Type B pancreatic cell (in vitro differentiated cells): ENCODE results near the gene TCHP. TPM values are rescaled to one million over a fixed set of nuclear protein-coding genes. Genes with fewer than 3 reads are reported as not detected.
"Not testable (repeated sequence)": the region's sequence is repeated elsewhere in the genome, so short reads cannot be mapped to it uniquely, and the experiment has no call there.

Experiments used
- DNase-seq: peaks from one replicate; pipeline ENCODE4 v3.0.0; 2021; ENCODE audit warnings: mixed read lengths; ENCODE audit not compliant: unreplicated experiment; ENCODE audit errors: extremely low spot score
- H3K27ac Mint-ChIP-seq: 2 replicates; pipeline ENCODE4 v1.8.0; 2021; ENCODE audit warnings: mild to moderate bottlenecking, mixed read lengths
- H3K27me3 Mint-ChIP-seq: 2 replicates; pipeline ENCODE4 v1.8.0; 2021; ENCODE audit warnings: mixed read lengths
- H3K36me3 Mint-ChIP-seq: 2 replicates; pipeline ENCODE4 v1.8.0; 2021; ENCODE audit warnings: mixed read lengths
- H3K4me1 Mint-ChIP-seq: one replicate; pipeline ENCODE4 v1.8.0; 2021; ENCODE audit warnings: mixed read lengths; ENCODE audit not compliant: unreplicated experiment
- H3K4me3 Mint-ChIP-seq: 2 replicates; pipeline ENCODE4 v1.8.0; 2021; ENCODE audit warnings: mild to moderate bottlenecking, mixed read lengths
- H3K9me3 Mint-ChIP-seq: 2 replicates; pipeline ENCODE4 v1.8.0; 2021; ENCODE audit warnings: mixed read lengths
- long read RNA-seq: library from polyadenylated mRNA; unstranded; transcript quantifications from one replicate; pipeline ENCODE4 v2.0.0, GENCODE V29; 2020
- total RNA-seq: library from RNA; stranded (reverse); gene quantifications from 2 replicates; pipeline ENCODE4 v1.2.1, GENCODE V29; 2021; ENCODE audit warnings: low replicate concordance
- TF ChIP-seq, protein P1 (sequence below): fragments of 200-600 bp; sonication (generic); conservative IDR thresholded peaks from 2 replicates; pipeline ENCODE4 v1.5.0; 2021; ENCODE audit warnings: antibody characterized with exemption, mild to moderate bottlenecking

The TCHP gene, protein sequence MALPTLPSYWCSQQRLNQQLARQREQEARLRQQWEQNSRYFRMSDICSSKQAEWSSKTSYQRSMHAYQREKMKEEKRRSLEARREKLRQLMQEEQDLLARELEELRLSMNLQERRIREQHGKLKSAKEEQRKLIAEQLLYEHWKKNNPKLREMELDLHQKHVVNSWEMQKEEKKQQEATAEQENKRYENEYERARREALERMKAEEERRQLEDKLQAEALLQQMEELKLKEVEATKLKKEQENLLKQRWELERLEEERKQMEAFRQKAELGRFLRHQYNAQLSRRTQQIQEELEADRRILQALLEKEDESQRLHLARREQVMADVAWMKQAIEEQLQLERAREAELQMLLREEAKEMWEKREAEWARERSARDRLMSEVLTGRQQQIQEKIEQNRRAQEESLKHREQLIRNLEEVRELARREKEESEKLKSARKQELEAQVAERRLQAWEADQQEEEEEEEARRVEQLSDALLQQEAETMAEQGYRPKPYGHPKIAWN
- total RNA-seq = 21.6 TPM in 2 replicates
- long read RNA-seq, partial matches to known transcripts = 1 of 10 reads
- long read RNA-seq, other reads (novel, unspliced or antisense) = 5 of 10 reads

DNA sequence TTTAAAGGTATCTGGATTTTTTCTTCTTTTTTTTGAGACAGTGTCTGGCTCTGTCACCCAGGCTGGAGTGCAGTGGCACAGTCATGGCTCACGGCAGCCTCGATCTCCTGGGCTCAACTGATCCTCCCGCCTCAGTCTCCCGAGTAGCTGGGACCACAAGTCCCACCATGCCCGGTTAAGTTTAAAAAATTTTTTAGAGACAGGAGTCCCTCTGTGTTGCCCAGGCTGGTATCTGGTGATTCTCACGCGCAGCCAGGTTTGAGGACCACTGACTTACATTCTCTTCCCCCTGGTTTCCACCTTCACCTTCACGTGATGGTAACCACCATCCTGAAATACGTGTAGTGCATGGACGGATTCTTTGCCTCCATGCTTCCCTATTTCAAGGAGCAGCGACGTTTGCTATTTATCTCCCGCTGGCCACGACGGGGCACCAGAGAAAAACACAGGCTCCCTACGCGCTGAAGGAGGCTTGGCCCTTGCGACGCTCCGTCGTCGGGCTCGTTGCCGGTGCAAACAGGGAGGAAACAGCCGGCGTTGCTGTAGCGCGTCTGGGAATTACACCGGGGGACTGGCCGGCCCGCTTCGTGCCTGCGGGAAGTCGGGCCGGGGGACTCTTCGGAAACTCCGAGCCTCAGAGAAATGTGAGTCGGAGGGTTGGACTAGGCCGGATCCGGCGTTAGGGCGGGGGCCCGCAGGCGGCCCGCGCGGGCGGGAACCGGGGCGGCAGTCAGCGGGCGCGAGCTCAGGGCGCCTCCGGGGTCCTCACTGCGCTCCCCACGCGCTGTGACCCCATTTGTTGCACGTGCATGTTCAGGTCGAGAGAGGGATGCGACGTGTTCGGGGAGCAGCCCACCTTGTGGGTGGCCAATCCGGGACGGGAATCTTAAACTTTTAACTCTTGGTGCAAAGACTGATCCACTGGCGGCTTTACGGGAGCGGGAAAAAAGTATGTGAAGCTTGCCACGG lies at the start of gene TCHP:
TSS of gene TCHP (plus strand) at position 492 of the 969 bp plus-strand sequence. CDS start 2,753 bp downstream, outside the sequence.
- TF ChIP-seq, protein P1, sequence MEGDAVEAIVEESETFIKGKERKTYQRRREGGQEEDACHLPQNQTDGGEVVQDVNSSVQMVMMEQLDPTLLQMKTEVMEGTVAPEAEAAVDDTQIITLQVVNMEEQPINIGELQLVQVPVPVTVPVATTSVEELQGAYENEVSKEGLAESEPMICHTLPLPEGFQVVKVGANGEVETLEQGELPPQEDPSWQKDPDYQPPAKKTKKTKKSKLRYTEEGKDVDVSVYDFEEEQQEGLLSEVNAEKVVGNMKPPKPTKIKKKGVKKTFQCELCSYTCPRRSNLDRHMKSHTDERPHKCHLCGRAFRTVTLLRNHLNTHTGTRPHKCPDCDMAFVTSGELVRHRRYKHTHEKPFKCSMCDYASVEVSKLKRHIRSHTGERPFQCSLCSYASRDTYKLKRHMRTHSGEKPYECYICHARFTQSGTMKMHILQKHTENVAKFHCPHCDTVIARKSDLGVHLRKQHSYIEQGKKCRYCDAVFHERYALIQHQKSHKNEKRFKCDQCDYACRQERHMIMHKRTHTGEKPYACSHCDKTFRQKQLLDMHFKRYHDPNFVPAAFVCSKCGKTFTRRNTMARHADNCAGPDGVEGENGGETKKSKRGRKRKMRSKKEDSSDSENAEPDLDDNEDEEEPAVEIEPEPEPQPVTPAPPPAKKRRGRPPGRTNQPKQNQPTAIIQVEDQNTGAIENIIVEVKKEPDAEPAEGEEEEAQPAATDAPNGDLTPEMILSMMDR = peak; percentile 24
- H3K27me3 Mint-ChIP-seq = no peaks in the 10 kb centered on the region
- H3K9me3 Mint-ChIP-seq = no peaks in the 10 kb centered on the region
- H3K27ac Mint-ChIP-seq = peak within 1 kb of the TSS; percentile 89
- H3K4me3 Mint-ChIP-seq = peak within 1 kb of the TSS; percentile 93
- H3K36me3 Mint-ChIP-seq = peaks cover 4% of the 10 kb centered on the region
- H3K4me1 Mint-ChIP-seq = peaks cover 17% of the 10 kb centered on the region
- DNase-seq = peak; percentile 80

DNA sequence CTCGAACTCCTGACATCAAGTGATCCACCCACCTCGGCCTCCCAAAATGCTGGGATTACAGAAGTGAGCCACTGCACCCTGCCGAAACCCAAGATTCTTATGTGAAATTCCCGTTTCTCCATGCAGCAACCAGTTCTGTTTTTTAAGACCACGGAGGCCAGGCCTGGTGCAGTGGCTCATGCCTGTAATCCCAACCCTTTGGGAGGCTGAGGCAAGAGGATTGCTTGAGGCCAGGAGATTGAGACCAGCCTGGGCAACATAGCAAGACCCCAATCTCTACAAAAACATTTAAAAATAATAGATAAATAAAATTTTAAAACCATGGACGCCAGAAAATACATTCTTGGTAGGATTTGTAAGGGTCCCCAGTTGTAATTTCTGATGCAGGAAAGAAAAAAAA lies 49.6 kb upstream of the TCHP start:
- H3K27me3 Mint-ChIP-seq, DNase-seq, H3K36me3 Mint-ChIP-seq, H3K27ac Mint-ChIP-seq, H3K9me3 Mint-ChIP-seq, H3K4me3 Mint-ChIP-seq, H3K4me1 Mint-ChIP-seq: not testable (repeated sequence)

DNA sequence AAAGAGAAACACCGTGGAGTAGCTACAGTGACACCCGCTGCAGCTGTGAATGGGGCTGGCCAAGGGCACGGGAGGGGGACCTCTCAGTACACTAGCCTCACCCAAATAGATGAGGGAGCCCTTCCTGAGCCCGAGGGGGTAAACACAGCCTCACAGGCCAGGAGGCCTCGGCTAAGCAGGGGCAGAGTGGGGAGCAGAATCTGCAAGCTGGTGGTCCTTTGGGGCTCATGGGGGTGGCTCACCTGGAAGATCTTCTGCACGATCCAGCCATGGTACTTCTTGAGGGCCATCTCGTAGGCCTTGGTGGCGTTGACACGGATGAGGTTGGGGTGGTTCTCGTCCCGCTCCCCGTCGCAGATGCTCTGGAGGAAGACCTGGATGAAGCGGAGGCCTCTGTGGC lies 44.7 kb upstream of the TCHP start:
- Mint-ChIP-seq H3K27ac (no peak overlapping the region), H3K27me3 (no peaks in the 10 kb centered on the region), H3K9me3 (no peaks in the 10 kb centered on the region), H3K4me3 (no peak overlapping the region), H3K4me1 (no peaks in the 10 kb centered on the region), H3K36me3 (no peaks in the 10 kb centered on the region)
- TF ChIP-seq, protein P1 = no peak
- DNase-seq = no peak

DNA sequence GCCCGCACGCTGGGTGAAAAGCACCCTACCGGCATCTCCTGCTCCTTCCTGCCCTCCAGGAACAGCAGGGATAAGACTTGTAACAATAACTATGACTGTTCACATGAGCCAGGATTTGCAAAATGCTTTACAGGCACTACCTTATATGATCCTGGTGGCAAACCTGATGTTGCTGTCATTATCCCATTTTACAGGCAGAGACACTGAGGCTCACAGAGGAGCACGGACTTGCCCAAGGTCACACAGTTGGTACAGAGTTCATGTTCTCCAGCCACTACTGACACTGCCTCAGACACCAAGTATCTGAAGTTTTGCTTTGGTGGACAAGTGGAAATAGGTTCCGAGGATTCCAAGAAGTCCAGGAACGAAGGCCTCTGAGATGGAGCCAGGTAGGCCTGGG lies 42.4 kb upstream of the TCHP start:
- no peaks in the 10 kb centered on the region for H3K27me3 Mint-ChIP-seq
- H3K9me3 Mint-ChIP-seq = no peaks in the 10 kb centered on the region
- DNase-seq = no peak
- peaks cover 9% of the 10 kb centered on the region for H3K4me1 Mint-ChIP-seq
- TF ChIP-seq, protein P1 = no peak
- H3K27ac Mint-ChIP-seq = no peak overlapping the region
- H3K4me3 Mint-ChIP-seq = no peak overlapping the region
- no peaks in the 10 kb centered on the region for H3K36me3 Mint-ChIP-seq

DNA sequence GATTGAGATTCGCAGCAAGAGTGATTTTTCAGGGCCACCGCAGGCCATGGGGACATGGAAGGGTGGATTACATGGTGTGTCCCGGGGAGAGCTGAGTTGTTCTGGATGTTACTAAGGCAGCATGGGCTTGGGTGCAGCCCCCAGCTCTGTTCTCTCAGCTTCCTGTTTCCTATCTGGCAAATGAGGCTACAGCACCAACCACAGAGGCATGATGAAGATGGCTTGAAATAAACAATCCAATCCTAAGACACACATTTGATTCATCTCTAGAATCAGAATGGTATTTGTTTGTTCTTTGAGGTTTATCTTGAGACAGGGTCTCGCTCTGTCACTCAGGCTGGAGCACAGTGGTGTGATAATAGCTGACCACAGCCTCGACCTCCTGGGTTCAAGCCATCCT lies 41.3 kb upstream of the TCHP start:
- Mint-ChIP-seq H3K27me3 (no peaks in the 10 kb centered on the region), H3K36me3 (no peaks in the 10 kb centered on the region), H3K27ac (no peak overlapping the region), H3K4me3 (no peak overlapping the region), H3K4me1 (peaks cover 16% of the 10 kb centered on the region), H3K9me3 (no peaks in the 10 kb centered on the region)
- TF ChIP-seq, protein P1 = no peak
- DNase-seq = no peak
